Superior temporal gyrus (tissue), 1 donor: ENCODE data around the gene LYPD1.

Experiments used
- DNase-seq: peaks from one replicate; pipeline ENCODE4 v3.0.0-alpha.2; 2016; ENCODE audit errors: extremely low spot score

LYPD1 gene

GRCh38 chr2:132595693-132596092, 74.3 kb downstream of the LYPD1 start:
- DNase-seq: no peak

GRCh38 chr2:132595186-132595585, 74.8 kb downstream of the LYPD1 start:
- no peak for DNase-seq
